CD4-positive, alpha-beta memory T cell (primary cell): Measurements from ENCODE around the gene PGAM5. TPM values are rescaled to one million over a fixed set of nuclear protein-coding genes. Genes with fewer than 3 reads are reported as not detected.
A peak's percentile ranks its signal among the peaks of the same experiment; 100 is the strongest.

Source experiments
- CTCF ChIA-PET: fragments of 350-600 bp; sonication (Branson Sonifier 250); formaldehyde crosslinking; loops from one replicate; lab custom pipeline; 2021; ENCODE audit warnings: inconsistent platforms; ENCODE audit not compliant: partially characterized antibody; lab: Charles Lee
- POLR2A ChIA-PET: fragments of 350-600 bp; sonication (Branson Sonifier 250); formaldehyde crosslinking; loops from one replicate; lab custom pipeline; 2021; ENCODE audit not compliant: partially characterized antibody; lab: Charles Lee
- DNase-seq, 5 donors: peaks; one replicate each; pipeline versions ENCODE4 v3.0.0 to v3.0.0-alpha.2; 2020 to 2022; ENCODE audit warnings: mixed read lengths in 1 of 5
- H3K27ac ChIP-seq: one replicate; pipeline ENCODE4 v1.7.0; 2013; ENCODE audit warnings: low read depth, low read length
- H3K27me3 ChIP-seq: 2 replicates; pipeline ENCODE4 v1.7.0; 2013; ENCODE audit warnings: mild to moderate bottlenecking, low read length, moderate library complexity; ENCODE audit not compliant: insufficient read depth
- H3K36me3 ChIP-seq: 2 replicates; pipeline ENCODE4 v1.7.0; 2013; ENCODE audit warnings: mild to moderate bottlenecking, low read length, moderate library complexity; ENCODE audit not compliant: insufficient read depth
- H3K4me1 ChIP-seq: 2 replicates; pipeline ENCODE4 v1.7.0; 2013; ENCODE audit warnings: mild to moderate bottlenecking, low read length, moderate library complexity; ENCODE audit not compliant: insufficient read depth
- H3K4me3 ChIP-seq, 2 donors: one replicate each; pipeline ENCODE4 v1.7.0; 2013; ENCODE audit warnings: low read length in 2 of 2, mild to moderate bottlenecking in 1 of 2
- H3K9me3 ChIP-seq, 2 donors: one replicate each; pipeline ENCODE4 v1.7.0; 2013; ENCODE audit warnings: low read length in 2 of 2, control low read depth in 1 of 2; ENCODE audit not compliant: control insufficient read depth in 1 of 2
- H3K27ac Mint-ChIP-seq, 7 donors: one replicate each; pipeline ENCODE4 v1.8.0; 2020 to 2021; ENCODE audit warnings: mixed read lengths in 7 of 7, mild to moderate bottlenecking in 6 of 7, inconsistent platforms in 3 of 7, moderate library complexity in 3 of 7
- H3K27me3 Mint-ChIP-seq, 2 donors: one replicate each; pipeline ENCODE4 v1.8.0; 2020 to 2021; ENCODE audit warnings: mixed read lengths in 2 of 2
- H3K36me3 Mint-ChIP-seq, 2 donors: one replicate each; pipeline ENCODE4 v1.8.0; 2020 to 2021; ENCODE audit warnings: mixed read lengths in 2 of 2, inconsistent platforms in 1 of 2, mild to moderate bottlenecking in 1 of 2
- H3K4me1 Mint-ChIP-seq, 4 donors: one replicate each; pipeline ENCODE4 v1.8.0; 2020 to 2021; ENCODE audit warnings: mixed read lengths in 4 of 4, mild to moderate bottlenecking in 1 of 4
- H3K4me3 Mint-ChIP-seq, 8 donors: one replicate each; pipeline ENCODE4 v1.8.0; 2020 to 2021; ENCODE audit warnings: mixed read lengths in 8 of 8, mild to moderate bottlenecking in 7 of 8, moderate library complexity in 6 of 8, inconsistent platforms in 3 of 8
- H3K9me3 Mint-ChIP-seq, 8 donors: one replicate each; pipeline ENCODE4 v1.8.0; 2020 to 2021; ENCODE audit warnings: mixed read lengths in 8 of 8, mild to moderate bottlenecking in 5 of 8, inconsistent platforms in 3 of 8, moderate library complexity in 1 of 8
- intact Hi-C: fragments of 100-400 bp; cut with micrococcal nuclease; formaldehyde crosslinking; loops from one replicate; pipeline ENCODE4 v1.15.1; 2023
- polyA plus RNA-seq, 2 donors: library from polyadenylated mRNA; unstranded; fragments of 300-500 nt; fragmentation: Illumina TruSeq; gene quantifications; one replicate each; pipeline ENCODE4 v1.2.3, GENCODE V29; 2021
- total RNA-seq, 2 experiments: library from RNA; stranded (reverse); gene quantifications; one replicate each; pipeline ENCODE4 v1.2.3, GENCODE V29; 2021

PGAM5 gene
- total and polyA plus RNA-seq, 4 experiments from 2014 or later: 7.2 to 29.7 (median 25.9) TPM

- H3K4me1 Mint-ChIP-seq: peaks cover 3 to 12% (median 6%) of the 10 kb centered on the region in 4 donors
- no peak for DNase-seq
- Histone ChIP-seq H3K36me3 (peaks cover 49% of the 10 kb centered on the region), H3K27me3 (no peaks in the 10 kb centered on the region), H3K4me1 (peaks cover 5% of the 10 kb centered on the region), H3K4me3 (no peak overlapping the region), H3K9me3 (no peaks in the 10 kb centered on the region), H3K27ac (no peak overlapping the region)
- peaks cover 0 to 1% (median 0%) of the 10 kb centered on the region in 8 donors for H3K9me3 Mint-ChIP-seq
- H3K27me3 Mint-ChIP-seq: no peaks in the 10 kb centered on the region
- no peak overlapping the region for H3K4me3 Mint-ChIP-seq
- POLR2A ChIA-PET: no interaction called here
- intact Hi-C loops: no loop called here
- H3K27ac Mint-ChIP-seq: peak overlapping the region in 1 of 7 donors; percentile 61
- CTCF ChIA-PET: no interaction called here
- peaks cover 43 to 69% of the 10 kb centered on the region in 2 donors for H3K36me3 Mint-ChIP-seq
These were observed 36.1 kb upstream of the PGAM5 start for GRCh38 chr12:132674561-132674960.

DNA sequence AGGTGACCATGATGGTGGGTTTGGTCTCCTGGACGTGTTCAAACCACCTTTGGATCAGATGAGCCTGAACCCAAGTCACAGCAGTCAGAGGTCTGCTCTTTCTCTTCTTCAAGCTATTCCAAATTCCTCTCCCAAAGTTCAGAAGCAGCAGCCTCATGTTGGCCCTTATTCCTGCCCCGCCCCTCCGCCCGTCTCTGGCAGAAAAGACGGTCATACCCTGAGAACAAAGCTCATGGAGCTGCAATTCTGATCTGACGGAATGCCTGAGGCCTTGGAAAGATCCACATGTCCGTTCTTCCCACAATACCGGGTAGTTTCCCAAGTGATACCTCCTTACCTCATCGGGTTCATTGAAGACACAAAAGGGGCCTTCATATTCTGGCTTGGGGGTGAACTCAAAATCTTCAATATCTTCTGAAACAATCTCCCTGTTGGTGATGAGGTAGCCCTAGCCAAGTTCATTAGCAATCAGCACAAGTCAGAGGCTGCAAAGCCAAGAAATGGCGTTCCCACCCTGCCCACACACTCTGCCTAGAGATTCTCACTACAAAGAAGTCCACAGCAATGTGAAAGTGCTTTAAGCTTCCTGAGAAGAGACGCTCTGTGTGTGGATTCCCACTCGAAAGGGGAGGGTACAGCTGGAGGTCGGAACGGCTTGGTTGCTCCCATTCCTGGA is 34.7 kb upstream of the PGAM5 start:
- Mint-ChIP-seq H3K27me3 (no peaks in the 10 kb centered on the region), H3K36me3 (peaks cover 47 to 73% of the 10 kb centered on the region in 2 donors), H3K4me3 (no peak overlapping the region), H3K27ac (peak overlapping the region in 1 of 7 donors; percentile 35), H3K9me3 (peaks cover 0 to 1% (median 0%) of the 10 kb centered on the region in 8 donors), H3K4me1 (peaks cover 5 to 23% (median 9%) of the 10 kb centered on the region in 4 donors)
- ChIA-PET POLR2A (no interaction called here), CTCF (interaction anchor here (0.7 kb wide), 1 partner anchor 19 kb away, joined by 3 read pairs; no protein-coding TSS in a partner anchor)
- H3K9me3 ChIP-seq: no peaks in the 10 kb centered on the region
- DNase-seq: no peak
- H3K4me1 ChIP-seq: peaks cover 5% of the 10 kb centered on the region
- intact Hi-C loops: no loop called here
- peaks cover 52% of the 10 kb centered on the region for H3K36me3 ChIP-seq
- H3K4me3 ChIP-seq: no peak overlapping the region
- H3K27me3 ChIP-seq: no peaks in the 10 kb centered on the region
- no peak overlapping the region for H3K27ac ChIP-seq

GRCh38 chr12:132677492-132677891 is 33.1 kb upstream of the PGAM5 start:
- POLR2A ChIA-PET: no interaction called here
- CTCF ChIA-PET: no interaction called here

GRCh38 chr12:132685400-132685799 is 25.2 kb upstream of the PGAM5 start:
- intact Hi-C loops: loop anchor here (5.0 to 10.0 kb wide), 3 partner anchors 142 to 397 kb away; partner anchors contain the start of genes CHFR, GOLGA3 and ZNF140
- H3K27ac ChIP-seq: no peak overlapping the region
- no peak for DNase-seq
- no peaks in the 10 kb centered on the region for H3K36me3 ChIP-seq
- Mint-ChIP-seq H3K27ac (peak overlapping the region in 6 of 7 donors; percentile 42 to 76 (median 66)), H3K4me3 (peak overlapping the region; percentile 67 to 86 (median 77)), H3K27me3 (no peaks in the 10 kb centered on the region), H3K9me3 (no peaks in the 10 kb centered on the region), H3K36me3 (peaks cover 0 to 6% of the 10 kb centered on the region in 2 donors), H3K4me1 (peaks cover 18 to 43% (median 23%) of the 10 kb centered on the region in 4 donors)
- CTCF ChIA-PET: no interaction called here
- POLR2A ChIA-PET: interaction anchor here (0.6 kb wide), 1 partner anchor 9 kb away, joined by 3 read pairs; no protein-coding TSS in a partner anchor
- H3K4me1 ChIP-seq: peaks cover 13% of the 10 kb centered on the region
- no peaks in the 10 kb centered on the region for H3K9me3 ChIP-seq
- no peaks in the 10 kb centered on the region for H3K27me3 ChIP-seq
- H3K4me3 ChIP-seq: no peak overlapping the region

More at GRCh38 chr12:132677492-132677891, 33.1 kb upstream of the PGAM5 start:
- H3K27ac ChIP-seq: no peak overlapping the region
- DNase-seq: no peak
- H3K36me3 Mint-ChIP-seq: peaks cover 41 to 67% of the 10 kb centered on the region in 2 donors
- no peaks in the 10 kb centered on the region for H3K27me3 ChIP-seq
- H3K36me3 ChIP-seq: peaks cover 44% of the 10 kb centered on the region
- H3K9me3 ChIP-seq: no peaks in the 10 kb centered on the region
- H3K9me3 Mint-ChIP-seq: no peaks in the 10 kb centered on the region
- no peaks in the 10 kb centered on the region for H3K27me3 Mint-ChIP-seq
- no peak overlapping the region for H3K4me3 Mint-ChIP-seq
- H3K4me1 Mint-ChIP-seq: peaks cover 0 to 18% (median 6%) of the 10 kb centered on the region in 4 donors
- peaks cover 3% of the 10 kb centered on the region for H3K4me1 ChIP-seq
- intact Hi-C loops: no loop called here
- no peak overlapping the region for H3K27ac Mint-ChIP-seq
- H3K4me3 ChIP-seq: no peak overlapping the region

- H3K36me3 ChIP-seq: no peaks in the 10 kb centered on the region
- ChIA-PET POLR2A (no interaction called here), CTCF (no interaction called here)
- Mint-ChIP-seq H3K4me1 (peaks cover 15 to 36% (median 20%) of the 10 kb centered on the region in 4 donors), H3K36me3 (peaks cover 0 to 2% of the 10 kb centered on the region in 2 donors), H3K9me3 (no peaks in the 10 kb centered on the region), H3K4me3 (peak overlapping the region; percentile 41 to 90 (median 80)), H3K27me3 (no peaks in the 10 kb centered on the region), H3K27ac (peak overlapping the region in 1 of 7 donors; percentile 62)
- no peaks in the 10 kb centered on the region for H3K27me3 ChIP-seq
- H3K9me3 ChIP-seq: no peaks in the 10 kb centered on the region
- peak overlapping the region in 1 of 2 donors; percentile 45 for H3K4me3 ChIP-seq
- intact Hi-C loops: loop anchor here (1.0 to 10.0 kb wide), 5 partner anchors 23 to 395 kb away; partner anchors contain the start of genes CHFR, GOLGA3, PGAM5 and ZNF140
- H3K4me1 ChIP-seq: peaks cover 13% of the 10 kb centered on the region
- no peak for DNase-seq
- peak overlapping the region; percentile 26 for H3K27ac ChIP-seq
These were observed 23.8 kb upstream of the PGAM5 start for GRCh38 chr12:132686825-132687210.

DNA sequence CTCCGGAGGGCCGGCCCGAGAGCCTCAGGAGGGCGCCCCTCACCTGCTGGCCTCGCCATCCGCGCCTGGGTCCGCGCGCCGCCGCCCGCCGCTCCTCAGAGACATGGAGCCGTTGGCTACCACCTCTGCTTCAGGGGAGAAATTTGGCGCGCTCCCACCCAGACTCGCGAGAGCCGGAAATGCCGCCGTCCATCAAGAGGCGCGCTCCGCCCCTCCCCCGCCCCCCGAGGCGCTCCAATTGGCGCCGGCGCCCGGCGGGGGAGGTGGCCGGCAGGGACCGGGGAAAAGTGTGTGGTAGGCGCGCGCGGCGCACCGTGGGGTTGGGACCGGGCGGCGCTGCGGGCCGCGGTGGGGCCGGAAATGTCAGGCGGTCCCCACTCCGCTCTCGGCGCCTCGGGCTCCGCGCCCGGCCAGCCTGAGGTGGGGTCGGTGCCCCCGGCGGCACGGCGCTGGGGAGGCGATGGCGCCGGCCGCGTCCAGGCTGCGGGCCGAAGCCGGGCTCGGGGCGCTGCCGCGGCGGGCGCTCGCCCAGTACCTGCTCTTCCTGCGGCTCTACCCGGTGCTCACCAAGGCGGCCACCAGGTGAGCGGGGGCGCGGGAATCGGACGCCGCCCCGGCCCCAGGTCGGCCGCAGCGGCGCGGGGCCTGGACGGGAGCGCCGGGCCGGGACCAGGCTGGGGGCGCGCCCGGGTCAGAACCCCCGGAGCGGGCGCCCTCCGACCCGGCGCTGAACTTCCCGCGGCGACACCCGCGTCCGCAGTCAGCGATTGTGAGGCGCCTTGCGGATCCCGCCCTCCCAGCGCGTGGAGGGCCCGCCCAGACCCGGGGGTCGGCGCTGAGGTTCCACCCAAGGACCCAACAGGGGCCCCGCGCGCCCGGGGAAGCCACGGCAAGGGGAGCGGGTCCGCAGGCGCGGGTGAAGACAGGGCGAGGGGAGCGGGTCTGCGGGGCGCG is 23.2 kb upstream of the PGAM5 start, which contains the start of the genes POLE and PXMP2:
TSS of gene POLE (minus strand) at position 132 of the 954 bp plus-strand sequence. CDS start at position 105, 27 bp downstream.
TSS of gene PXMP2 (plus strand) at position 377 of the 954 bp plus-strand sequence. CDS start at position 461, 84 bp downstream.
- Histone ChIP-seq H3K9me3 (no peaks in the 10 kb centered on the region), H3K4me3 (peak within 1 kb of the TSS in 1 of 2 donors; percentile 45), H3K27me3 (no peaks in the 10 kb centered on the region), H3K27ac (peak within 1 kb of the TSS; percentile 26), H3K36me3 (no peaks in the 10 kb centered on the region), H3K4me1 (peaks cover 13% of the 10 kb centered on the region)
- Mint-ChIP-seq H3K4me3 (peak within 1 kb of the TSS; percentile 78 to 90 (median 86)), H3K4me1 (peaks cover 15 to 36% (median 20%) of the 10 kb centered on the region in 4 donors), H3K36me3 (peaks cover 0 to 2% of the 10 kb centered on the region in 2 donors), H3K27ac (peak within 1 kb of the TSS in 4 of 7 donors; percentile 47 to 74 (median 62)), H3K27me3 (no peaks in the 10 kb centered on the region), H3K9me3 (no peaks in the 10 kb centered on the region)
- ChIA-PET CTCF (no interaction called here), POLR2A (no interaction called here)
- intact Hi-C loops: loop anchor here (1.0 to 10.0 kb wide), 5 partner anchors 23 to 395 kb away; partner anchors contain the start of genes CHFR, GOLGA3, PGAM5 and ZNF140
- DNase-seq: peak; percentile 91 to 93 (median 91)
